AG10803 (cell line): ENCODE data around the gene GNG12.

Experiments used
- DNase-seq: peaks from one replicate; pipeline ENCODE4 v3.0.0; 2010; ENCODE audit warnings: low read depth
- H3K4me3 ChIP-seq: 2 replicates; pipeline ENCODE4 v1.5.1; 2011; ENCODE audit warnings: mild to moderate bottlenecking, low read length, control low read depth
- TF ChIP-seq, protein P1 (sequence below): conservative IDR thresholded peaks from 2 replicates; pipeline ENCODE4 v1.5.1; 2011; ENCODE audit warnings: mild to moderate bottlenecking, low read length, control low read depth, inconsistent platforms

GNG12 gene

DNA sequence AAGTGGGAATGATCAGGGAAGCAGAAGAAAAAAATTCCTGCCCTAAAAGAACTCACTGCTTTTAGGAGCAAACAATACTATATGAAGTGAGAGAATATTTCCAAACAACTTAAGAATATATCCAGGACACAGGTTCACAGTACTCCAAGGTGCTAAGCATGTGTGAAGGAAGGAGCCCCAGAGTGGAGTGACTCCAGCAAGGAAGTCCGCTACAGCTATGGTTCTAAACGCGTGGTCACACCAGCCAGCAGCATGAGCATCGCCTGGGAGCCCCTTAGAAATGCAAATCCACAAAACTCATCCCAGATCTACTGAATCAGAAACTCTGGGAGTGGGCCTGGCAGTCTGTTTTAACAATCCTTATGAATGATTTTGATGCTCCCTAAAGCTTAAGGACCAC is 112.2 kb downstream of the GNG12 start:
- TF ChIP-seq, protein P1, sequence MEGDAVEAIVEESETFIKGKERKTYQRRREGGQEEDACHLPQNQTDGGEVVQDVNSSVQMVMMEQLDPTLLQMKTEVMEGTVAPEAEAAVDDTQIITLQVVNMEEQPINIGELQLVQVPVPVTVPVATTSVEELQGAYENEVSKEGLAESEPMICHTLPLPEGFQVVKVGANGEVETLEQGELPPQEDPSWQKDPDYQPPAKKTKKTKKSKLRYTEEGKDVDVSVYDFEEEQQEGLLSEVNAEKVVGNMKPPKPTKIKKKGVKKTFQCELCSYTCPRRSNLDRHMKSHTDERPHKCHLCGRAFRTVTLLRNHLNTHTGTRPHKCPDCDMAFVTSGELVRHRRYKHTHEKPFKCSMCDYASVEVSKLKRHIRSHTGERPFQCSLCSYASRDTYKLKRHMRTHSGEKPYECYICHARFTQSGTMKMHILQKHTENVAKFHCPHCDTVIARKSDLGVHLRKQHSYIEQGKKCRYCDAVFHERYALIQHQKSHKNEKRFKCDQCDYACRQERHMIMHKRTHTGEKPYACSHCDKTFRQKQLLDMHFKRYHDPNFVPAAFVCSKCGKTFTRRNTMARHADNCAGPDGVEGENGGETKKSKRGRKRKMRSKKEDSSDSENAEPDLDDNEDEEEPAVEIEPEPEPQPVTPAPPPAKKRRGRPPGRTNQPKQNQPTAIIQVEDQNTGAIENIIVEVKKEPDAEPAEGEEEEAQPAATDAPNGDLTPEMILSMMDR = no peak
- H3K4me3 ChIP-seq = no peak overlapping the region
- DNase-seq = no peak

DNA sequence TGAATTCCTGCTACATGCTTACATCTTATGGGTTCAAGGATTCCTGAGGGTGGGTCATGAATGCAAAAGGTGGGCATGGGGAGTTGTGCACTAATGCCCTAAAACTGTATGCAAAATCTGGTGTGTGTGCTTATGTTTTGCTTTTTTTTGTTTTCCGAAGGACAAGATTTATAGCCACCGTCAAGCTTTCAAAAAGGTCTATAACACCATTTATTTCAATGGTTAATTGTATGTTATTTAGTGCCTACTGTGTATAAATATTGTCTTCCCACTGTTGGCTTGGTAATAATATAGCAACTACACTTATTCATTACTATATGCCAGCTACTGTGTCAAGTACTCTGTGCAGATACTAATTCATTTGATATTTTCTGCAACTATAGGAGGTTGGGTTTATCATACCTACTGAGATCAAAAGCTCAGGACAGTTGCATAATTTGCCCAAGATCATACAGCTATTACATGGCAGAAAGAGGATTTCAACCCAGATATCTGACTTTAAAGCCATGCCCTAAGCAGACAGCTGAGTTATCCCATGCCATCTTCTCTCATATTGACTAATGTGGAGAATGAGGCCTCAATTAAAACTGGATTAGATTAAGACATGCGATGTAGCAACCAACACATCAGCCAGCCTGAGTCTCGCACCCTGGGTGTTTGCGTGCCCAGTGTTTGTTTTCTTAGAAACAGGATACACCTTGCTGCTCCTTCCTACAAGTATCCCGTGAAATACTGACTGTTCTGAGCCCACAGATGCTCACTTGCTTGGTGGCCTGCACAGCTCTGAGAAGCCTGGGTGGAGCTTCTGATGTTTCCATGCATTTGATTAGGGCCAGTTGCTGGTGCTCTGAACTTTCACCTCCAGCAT is 113.7 kb downstream of the GNG12 start:
- DNase-seq = no peak
- TF ChIP-seq, protein P1 = no peak
- H3K4me3 ChIP-seq = no peak overlapping the region

DNA sequence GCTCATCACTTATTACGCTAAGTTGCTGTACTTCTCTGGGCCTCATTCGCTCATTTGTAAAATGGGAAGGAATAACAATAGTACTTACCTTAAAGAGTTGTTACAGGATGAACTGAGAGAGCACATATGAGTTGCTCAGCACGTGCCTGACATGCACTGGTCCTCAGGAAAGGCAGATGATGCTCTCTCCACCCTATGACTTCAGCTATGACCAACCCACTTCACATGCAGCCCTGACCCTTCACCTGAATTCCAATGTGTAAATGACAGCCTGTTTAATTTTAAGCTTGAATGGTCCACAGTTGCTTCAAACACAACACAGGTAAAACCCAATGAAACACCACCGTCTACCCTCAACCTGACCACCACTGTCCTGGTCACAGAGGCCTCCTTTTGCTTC is 115.4 kb downstream of the GNG12 start:
- no peak overlapping the region for H3K4me3 ChIP-seq
- TF ChIP-seq, protein P1 = no peak
- DNase-seq = peak; percentile 38

DNA sequence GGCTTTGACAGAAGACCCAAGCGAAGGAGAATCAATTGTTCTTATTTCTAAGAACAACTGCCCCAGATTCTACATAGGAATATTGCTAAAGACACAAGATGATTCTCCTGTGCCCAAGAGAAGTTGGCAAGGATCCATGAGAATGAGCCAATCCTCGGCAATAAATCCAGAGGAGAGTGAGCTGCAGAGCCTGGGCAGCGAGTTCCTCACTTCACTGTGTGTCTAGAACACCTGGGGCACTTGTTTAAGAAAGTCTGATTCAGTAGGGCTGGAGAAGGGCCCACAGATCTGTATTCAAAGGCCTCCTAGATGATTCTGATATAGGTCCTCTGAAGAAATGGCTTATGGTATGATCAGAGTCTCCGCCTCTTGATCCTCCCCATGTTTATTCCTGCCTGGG is 116.5 kb downstream of the GNG12 start:
- no peak overlapping the region for H3K4me3 ChIP-seq
- TF ChIP-seq, protein P1 = no peak
- DNase-seq = peak; percentile 75

DNA sequence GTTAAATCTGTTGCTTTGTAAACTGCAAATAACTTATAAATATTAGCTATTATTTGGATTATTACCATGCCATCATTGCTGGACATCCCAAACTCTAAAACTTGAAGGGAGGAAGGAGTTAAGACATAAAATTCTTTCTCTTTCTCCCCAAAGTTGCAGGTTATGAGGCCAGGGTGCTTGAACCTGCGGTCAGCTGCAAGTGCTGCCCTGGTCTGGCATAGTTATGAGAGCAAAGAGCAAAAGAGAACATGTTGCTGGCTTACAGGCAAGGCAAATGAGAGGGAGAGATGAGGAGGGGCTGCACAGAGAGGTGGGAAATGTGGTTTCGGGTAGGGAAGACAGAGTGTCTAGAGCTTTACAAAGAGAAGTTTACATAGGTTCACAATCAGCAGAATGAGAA is 117.4 kb downstream of the GNG12 start:
- TF ChIP-seq, protein P1 = no peak
- no peak overlapping the region for H3K4me3 ChIP-seq
- no peak for DNase-seq

DNA sequence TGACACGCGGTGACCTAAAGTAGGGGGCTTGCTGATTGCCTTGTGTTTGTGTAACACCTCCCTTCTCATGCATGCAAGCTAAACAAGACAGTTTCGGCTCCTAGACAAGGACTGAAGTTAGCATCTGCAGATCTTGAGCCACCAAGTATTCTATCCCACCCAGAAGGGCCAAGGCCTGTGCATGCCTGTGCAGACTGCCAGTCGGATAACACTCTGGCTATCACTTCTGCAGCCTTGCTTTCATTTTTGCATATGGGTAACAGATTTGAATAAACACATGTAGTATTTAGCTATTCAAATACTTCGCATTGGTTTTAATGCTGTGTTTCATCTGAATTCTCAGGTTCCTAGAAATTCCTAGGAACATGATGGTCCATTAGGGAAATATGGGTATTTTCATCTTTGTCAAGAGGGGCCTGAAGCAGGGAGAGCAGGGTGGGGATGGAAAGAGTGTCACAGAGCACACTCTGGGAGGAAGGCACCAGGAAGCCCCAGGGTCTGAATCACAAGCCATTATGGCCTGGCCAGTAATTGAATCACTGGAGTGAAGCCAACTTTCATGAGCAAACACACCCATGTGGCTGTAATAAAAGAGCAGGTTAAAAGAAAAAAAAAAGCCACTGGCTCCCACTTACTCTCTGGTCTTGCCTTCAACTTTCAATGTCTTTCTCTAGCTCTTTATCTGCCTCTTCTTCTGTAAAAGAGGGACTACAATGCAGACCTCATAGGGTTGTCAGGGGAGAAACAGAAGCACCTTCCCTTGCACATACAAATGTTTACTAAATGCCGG is 120.0 kb downstream of the GNG12 start:
- TF ChIP-seq, protein P1 = no peak
- H3K4me3 ChIP-seq = no peak overlapping the region
- DNase-seq = peak; percentile 87

DNA sequence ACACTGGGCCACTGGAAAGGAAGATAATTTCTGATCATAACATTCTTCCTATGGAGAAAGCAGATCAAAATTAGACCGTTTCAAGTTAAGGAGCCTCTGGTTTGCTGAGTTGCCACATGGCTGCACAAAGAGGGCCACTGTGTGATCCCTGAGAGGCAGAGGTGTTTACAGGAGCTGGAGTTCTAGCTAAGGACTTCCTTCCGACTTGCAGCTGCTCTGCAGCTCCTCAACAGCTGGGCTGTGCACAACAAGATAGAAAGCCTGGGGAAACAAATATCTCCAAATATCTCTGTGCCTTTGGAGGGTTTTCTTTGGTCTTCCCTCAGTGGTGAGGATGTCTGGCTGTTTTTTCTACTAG is 121.4 kb downstream of the GNG12 start:
- no peak overlapping the region for H3K4me3 ChIP-seq
- TF ChIP-seq, protein P1 = no peak
- no peak for DNase-seq
